ENCODE data around the gene GTF2IRD1.
"Not testable (repeated sequence)": the region's sequence is repeated elsewhere in the genome, so short reads cannot be mapped to it uniquely, and the experiment has no call there.

The GTF2IRD1 gene

DNA sequence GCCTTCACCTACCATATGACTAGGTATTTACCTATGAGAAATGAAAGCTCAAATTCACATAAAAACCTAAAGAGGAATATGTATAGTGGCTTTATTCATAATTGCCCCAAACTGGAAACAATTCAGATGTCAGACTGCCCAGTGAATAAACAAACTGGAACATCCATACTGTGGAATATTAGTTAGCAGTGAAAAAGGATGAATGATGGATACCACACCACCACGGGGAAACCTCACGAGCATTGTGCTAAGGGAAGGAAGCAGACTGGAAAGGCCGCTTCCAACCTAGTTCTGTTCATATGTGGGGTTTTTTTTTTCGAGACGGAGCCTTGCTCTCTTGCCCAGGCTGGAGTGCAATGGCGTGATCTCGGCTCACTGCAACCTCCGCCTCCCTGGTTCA, 16.8 kb downstream of the GTF2IRD1 start:
- DNase-seq = no peak

DNA sequence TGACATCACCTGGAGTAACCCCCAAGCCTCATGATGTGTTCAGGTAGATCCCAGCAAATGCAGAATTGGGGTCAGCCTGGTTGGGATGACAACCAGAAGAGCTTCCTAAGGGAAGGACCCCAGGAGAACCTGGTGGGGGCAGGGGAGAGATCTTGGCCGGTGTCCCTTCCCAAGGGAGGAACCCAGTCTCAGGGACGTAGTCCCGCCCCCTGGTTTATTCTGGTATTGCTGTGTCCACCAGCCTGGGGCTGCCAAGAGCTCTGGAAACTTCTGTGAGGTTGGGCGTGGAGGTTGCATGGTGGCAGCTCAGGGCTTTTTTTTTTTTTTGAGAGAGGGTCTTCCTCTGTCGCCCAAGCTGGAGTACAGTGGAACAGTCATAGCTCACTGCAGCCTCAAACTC, 19.4 kb downstream of the GTF2IRD1 start:
- DNase-seq = no peak

DNA sequence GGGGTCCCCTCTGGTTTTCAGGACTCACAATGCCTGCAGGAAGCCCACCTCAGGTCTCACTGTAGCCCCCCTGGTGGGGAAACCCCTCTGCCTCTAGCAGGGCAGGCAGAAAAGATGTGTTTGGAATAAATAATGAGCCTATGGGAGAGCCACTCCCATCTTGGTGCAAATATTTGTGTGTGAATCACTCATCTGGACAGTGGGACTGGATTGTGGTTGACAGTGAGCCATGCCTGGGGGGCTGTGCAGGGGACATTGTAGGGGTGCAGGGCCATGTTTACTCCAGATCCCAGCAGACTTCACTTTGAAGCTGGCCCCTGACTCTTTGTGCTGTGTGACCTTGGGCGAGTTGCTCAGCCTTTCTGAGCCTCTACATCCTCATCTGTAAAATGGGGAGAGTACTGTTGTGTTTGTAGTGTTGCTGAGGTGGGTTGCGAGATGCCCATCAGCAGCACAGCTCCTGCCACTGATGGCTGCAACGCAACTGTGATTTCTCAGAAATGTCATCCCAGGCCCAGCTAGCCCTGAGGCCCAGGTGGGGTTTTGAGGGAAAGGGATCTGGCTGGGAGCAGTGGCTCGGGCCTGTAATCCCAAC, 20.7 kb downstream of the GTF2IRD1 start:
- no peak for DNase-seq

DNA sequence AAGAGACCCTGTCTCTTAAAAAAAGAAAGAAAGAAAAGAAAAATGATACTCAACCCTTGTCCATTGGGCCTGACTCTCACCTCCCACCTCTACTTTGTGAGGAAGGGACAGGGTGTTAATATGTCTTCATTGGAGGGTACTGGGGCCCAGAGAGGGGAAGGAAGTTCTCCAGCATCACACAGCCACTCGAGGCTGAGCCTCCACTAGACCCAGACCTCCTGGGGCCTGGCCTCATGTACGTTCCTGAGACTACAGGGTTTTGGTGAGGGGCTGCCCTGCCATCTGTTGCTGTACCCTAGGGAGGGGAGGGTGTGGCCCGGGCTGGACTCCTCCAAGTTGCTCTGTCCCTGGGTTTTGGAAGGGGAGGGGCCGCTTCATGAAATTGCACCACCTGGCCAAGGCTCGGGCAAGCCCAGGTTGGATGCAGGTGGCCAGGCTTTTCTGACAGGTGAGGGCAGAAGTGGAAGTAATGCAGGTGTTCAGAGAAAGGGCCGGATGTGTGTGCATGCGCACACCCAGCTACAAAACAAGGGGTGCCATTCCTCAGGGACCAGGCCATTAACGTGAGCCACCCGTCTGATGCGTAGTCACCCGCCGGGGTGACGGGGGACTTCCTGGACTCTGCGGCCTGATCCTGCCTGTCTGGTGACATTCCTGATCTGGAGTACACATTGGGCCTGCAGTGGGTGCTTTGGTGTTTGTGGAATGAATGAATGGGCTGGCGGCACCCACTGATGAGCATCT, 21.7 kb downstream of the GTF2IRD1 start:
- peak; percentile 63 for DNase-seq

DNA sequence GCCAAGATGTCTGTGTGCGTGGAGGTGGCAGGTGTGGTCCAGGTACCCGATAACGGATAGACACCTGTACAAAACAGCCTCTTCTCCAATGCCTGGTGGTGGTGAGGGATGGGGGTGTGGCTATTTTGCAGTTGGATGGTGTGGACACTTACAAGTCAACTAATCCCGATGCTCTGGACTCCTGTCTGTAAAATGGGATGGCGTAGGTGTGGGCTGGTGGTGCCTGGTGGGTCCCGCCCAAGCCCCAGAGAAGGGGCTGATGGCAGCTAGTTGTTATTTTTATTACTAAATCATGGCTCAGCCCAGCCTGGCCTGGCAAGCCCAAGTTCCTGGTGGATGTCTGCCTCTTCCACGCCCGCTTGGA, 22.3 kb downstream of the GTF2IRD1 start:
- no peak for DNase-seq

DNA sequence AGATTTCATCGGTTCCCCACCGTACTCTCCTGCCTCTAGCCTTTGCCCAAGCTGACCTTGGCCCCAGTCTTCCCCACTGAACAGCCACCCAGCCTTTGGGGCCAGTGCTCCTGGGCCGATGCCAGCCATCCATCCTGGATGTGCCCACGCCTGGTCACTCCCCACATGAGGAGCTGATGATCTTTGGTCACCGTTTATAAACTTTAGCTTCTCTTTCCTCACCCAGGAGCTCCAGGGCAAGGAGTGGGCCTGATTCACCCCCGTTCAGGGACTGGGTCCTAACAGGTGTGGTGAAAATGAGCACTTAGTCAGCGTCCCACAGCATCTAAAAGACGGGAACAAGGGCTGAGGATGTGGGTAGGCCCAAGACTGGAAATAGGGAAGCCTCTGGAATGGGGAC, 22.9 kb downstream of the GTF2IRD1 start:
- no peak for DNase-seq

DNA sequence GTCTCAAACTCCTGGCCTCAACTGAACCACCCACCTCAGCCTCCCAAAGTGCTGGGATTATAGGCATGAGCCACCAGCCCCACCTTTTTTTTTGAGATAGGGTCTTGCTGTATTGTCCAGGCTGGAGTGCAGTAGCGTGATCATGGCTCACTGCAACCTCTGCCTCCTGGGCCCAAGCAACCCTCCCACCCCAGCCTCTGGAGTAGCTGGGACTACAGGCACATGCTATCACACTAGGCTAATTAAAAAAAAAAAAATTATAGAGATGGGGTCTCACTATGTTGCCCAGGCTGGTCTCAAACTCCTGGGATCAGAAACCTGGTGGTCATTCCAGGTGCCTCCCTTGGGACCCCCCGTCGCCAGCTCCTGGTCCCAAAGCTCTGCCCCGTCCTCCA, 25.0 kb downstream of the GTF2IRD1 start:
- DNase-seq = no peak

DNA sequence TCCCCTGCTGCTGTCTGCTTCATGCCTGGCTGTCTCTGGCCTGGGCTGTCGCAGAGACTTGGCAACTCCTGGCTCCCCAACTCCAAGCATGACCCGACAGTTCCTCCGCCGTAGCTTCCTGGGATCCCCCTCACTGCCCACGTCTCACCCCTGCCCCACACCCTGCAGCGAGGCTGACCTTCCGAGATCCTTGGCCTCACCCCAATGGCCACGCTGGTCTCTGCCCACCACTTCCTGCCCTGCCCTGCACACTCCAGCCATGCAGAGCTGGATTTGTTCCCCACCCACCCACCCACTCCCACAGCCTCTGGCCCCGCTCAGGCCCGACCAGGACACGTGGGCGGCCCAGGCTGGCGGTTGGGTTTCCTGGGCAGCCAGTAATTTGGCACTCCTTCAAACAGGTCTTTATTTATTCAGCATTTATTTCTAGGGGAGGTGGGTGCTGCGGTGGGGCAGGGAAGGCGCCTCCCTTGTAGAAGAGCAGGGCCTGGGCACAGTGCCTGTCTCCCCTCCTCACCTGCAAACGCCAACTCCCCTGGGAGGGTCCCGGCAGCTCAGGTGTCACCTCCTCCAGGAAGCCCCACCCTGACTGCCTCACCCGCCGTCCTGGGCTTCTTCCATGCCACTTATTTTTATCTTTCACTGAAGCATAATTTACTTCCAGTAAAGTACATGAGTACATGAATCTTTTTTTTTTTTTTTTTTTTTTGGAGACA, 25.5 kb downstream of the GTF2IRD1 start:
- DNase-seq = peak; percentile 20

DNA sequence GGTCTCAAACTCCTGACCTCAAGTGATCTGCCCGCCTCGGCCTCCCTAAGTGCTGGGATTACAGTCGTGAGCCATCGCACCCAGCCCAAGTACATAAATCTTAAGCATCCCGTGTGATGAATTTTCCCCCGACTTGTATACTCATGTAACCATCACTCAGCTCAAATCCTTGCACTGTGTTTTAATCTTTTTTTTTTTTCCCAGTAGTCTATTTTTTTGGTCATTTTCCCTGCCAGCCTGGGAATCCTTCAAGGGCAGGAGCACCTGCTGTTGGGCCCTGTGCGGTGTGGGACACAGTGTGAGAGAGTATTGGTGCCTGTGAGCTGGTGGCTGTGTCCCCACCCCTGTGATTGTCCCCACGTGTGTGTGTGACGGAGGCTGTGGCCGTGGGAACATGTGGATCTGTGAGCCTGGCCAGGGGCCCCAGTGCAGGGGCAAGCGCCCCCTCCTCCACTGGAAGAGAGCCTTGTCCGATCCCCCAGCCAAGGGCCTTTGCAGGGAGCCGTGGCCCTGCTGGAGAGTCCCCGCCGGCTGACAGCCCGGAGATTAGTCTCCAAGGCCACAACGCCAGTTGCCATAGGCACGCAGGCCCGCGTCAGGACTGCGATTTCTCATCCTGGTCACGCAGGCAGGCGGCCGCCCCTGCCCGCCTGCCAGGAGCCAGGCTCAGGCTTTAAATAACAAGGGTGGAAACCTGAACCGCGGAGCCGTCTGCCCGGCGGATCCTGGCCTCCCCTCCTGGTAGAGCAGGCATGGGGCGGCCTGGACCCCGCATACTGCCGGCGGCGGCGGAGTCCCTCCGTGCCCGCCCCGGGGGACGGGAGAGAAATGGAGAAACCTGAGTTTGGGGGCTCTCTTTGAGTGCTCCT, 26.5 kb downstream of the GTF2IRD1 start:
- no peak for DNase-seq

DNA sequence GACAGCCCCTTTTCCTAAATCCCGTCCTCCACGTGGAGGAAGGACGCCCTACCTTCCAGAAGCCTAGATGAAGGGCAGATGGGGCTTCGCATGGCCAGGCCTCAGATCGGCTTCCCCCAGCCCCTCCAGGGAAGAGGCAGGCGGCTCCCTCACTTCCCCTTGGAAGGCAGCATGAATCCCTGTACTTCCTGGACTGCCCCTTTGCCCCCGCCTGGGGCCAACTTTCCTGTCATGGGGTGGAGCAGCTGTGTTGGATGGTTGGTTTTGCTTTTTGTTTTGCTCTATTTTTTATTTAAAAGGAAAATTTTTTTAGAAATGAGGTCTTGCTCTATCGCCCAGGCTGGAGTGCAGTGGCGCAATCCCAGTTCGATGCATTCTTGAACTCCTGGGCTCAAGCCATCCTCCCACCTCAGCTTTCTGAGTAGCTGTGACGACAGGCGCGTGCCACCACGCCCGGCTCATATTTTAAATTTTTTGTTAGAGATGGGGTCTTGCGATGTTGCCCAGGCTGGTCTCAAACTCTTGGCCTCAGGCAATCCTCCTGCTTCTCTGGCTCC, 27.2 kb downstream of the GTF2IRD1 start:
- no peak for DNase-seq

DNA sequence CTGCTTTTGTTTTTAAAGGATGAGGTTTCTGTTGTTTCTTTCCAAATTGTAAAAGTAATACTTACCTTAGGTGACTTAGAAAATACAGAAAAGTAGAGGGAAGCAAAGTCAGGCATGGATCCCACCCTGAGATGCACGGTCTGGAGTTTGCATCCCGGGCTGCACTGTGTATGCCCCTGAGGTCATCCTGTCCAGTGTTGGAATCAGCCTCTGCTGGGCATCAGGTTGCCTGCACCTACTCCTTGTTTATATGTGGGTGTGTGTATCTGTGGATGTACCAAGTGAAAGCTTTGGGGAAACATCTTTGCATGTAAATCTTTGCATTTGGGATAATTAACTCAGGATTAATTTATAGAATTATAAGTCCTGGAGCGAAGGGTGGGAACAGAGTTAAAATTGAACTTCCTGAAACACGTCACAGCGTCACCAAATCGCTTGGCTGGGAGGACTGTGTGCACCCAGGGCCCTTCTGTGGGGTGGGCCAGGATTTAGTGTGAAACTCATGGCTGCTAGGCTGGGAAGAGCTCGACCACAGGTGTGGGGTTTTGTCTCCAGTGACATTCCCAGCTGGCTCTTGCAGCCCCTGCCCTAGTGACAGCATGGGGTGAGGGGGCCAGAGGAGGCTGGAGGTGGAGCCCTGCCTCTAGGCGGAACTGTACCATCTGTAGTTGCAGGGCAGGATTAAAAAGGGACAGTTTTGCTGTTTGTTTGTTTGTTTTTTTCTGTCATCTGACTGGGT, 27.9 kb downstream of the GTF2IRD1 start:
- no peak for DNase-seq

DNA sequence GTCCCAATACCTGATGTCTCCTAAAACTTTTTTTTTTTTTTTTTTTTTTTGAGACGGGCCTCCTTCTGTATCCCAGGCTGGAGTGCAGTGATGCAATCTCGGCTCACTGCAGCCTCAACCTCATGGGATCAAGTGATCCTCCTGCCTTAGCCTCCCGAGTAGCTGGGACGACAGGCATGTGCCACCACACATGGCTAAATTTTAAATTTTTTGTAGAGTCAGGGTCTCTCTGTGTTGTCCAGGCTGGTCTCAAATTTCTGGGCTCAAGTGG, 28.4 kb downstream of the GTF2IRD1 start:
- no peak for DNase-seq

DNA sequence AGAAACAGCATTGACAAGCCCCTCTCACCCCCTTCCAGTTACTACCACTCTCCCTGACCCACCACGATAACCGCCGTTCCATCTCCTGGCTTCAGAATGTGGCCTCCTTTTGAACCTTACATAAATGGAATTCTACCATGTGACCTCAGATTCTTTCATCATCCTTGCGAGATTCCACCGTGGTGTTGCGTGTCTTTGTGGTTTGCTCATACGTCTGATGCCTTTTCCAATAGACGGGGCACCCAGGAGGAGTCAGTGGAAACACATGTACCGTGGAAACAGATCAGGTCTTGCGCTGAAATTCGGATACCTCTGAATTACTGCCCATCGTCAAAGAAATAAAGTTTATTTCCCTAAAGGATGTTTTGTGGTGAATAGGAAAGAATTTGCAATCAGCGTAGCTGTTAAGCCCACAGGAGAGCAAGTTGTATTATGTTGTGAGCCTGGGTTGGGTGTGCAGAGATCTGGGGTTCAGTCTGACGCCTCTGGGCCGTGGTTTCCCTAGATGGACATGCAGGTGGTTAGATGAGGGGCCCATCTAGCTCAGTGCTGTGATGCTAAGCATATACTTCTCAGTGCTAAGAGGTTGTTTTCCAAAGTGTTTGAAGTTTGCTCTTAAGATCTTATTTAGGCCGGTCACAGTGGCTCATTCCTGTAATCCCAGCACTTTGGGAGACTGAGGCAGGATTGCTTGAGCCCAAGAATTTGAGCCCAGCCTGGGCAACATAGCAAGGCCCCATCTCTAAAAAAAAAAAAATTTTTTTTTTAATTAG, 29.1 kb downstream of the GTF2IRD1 start:
- DNase-seq = no peak

DNA sequence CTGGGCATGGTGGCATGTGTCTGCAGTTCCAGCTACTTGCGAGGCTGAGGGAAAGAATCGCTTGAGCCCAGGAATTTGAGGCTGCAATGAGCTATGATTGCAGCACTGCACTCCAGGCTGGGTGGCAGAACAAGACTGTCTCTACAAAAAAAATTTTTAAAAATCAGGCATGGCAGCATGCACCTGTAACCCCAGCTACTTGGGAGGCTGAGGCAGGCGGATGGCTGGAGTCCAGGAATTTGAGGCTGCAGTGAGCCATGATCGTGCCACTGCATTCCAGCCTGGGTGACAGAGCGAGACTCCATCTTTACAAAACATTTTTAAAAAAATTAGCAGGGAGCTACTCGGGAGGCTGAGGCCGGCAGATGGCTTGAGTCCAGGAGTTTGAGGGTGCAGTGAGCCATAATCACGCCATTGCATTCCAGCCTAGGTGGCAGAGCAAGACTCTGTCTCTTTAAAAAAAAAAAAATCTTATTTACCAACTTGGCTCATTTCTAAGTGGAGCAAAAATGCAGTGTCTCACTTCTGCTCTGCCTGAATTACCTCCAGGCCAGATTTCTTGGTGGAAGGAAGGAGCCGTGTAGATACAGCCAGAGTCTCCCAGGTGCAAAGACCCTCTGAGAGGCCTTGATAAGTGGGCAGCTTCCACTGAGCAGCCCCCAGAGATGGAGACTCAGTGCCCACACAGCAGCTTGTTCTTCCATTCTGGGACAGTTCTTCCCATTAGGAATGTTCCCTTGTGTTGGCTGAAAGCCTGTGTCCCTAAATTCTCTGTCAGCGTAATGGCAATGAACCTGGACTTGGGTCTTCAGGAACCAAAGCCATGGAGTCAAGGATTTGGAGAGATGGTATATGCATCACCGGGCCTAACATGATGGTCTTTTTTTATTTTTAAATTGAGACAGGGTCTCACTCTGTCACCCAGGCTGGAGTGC, 30.0 kb downstream of the GTF2IRD1 start:
- DNase-seq = no peak

DNA sequence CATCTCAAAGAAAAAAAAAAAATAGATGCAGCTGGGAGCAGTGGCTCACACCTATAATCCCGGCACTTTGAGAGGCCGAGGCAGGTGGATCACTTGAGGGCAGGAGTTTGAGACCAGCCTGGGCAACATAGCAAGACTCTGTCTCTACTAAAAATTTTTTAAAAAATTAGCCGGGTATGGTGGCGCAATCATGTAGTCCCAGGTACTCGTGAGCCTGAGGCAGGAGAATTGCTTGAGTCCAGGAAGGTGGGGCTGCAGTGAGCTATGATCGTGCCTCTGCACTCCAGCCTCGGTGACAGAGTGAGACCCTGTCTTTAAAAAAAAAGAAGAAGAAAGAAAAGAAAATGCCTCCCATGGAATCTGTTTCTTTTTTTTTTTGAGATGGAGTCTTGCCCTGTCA, 31.9 kb downstream of the GTF2IRD1 start:
- DNase-seq = no peak

DNA sequence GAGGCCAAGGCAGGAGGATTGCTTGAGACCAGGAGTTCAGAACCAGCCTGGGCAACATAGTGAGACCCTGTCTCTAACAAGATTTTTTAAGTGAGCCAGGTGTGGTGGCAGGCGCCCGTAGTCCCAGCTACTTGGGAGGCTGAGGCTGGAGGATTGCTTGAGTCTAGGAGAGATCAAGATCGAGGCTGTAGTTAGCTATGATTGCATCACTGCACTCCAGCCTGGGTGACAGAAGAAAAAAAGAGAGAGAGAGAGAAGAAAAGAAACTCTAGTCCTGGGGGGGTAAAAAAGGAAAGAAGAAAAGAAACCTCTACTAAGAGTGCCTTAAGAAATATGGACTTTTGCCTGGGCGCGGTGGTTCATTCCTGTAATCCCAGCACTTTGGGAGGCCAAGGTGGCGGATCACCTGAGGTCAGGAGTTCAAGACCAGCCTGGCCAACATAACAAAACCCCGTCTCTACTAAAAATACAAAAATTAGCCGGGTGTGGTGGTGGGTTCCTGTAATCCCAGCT, 34.9 kb downstream of the GTF2IRD1 start:
- not testable (repeated sequence) for DNase-seq

DNA sequence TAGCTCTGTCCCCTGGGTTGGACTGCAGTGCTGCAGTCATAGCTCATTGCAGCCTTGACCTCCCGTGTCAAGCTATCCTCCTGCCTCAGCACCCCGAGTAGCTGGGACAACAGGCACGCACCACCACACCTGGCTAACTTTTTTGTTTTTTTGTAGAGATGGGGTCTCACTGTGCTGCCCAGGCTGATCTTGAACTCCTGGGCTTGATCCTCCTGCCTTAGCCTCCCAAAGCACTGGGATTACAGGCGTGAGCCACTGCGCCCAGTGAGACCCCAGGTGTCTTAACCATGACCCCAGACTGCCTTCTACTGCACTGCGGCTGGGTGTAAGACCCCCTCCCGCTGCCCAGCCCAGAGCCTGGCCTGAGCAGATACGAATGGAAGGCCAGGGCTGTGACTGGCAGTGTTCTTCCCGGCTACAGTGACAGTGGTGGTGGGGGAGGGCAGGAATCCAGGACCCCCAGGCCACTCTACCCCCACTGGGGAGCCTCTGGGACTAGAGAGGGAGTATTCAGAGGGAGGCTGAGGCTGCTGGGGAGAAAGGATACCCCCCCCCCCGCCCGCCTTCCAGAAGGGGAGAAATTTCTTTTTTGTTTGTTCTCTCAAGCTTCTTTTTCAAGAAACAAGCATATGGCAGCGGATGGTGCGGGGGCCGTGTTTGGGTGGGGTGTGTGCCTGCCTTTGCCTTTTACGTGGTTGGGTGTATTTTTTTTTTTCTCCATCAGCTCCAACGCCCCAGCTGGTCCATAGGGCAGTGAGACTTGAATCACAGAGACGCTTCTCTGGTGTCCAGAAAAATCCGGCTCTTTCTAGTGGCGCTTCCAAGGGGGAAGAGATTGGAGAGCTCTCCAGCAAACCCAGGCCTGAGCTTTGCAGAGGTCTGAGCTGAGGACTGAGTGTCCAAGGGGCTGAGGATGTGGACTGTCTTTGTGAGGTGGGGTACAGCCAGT, 36.6 kb downstream of the GTF2IRD1 start:
- DNase-seq = no peak

DNA sequence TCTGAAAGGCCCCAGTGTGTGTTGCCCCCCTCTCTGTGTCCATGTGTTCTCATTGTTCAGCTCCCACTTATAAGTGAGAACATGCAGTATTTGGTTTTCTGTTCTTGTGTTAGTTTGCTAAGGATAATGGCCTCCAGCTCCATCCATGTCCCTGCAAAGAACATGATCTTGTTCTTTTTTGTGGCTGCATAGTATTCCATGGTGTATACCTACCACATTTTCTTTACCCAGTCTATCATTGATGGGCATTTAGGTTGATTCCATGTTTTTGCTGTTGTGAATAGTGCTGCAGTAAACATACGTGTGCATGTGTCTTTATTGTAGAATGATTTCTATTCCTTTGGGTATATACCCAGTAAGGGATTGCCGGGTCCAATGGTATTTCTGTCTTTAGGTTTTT, 37.8 kb downstream of the GTF2IRD1 start:
- not testable (repeated sequence) for DNase-seq

DNA sequence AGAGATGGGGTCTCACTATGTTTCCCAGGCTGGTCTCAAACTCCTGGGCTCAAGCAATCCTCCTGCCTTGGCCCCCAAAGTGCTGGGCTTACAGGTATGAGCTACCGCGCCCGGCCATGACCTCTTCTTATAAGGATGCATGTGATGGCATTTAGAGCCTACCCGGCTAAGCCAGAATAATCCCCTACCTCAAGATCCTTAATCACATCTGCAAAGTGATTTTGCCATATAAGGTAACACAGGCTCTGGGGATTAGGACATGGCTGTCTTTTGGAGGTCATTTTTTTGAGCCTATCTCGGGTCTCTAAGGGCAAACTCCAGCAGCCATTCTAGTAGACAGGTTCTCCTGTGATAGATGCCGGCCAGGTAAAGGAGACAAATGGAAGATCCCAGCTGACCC, 39.6 kb downstream of the GTF2IRD1 start:
- no peak for DNase-seq

Data from NCI-H774 (cell line).